GM18519 (cell line): ENCODE data around the gene IL4.
"Not testable (repeated sequence)": the region's sequence is repeated elsewhere in the genome, so short reads cannot be mapped to it uniquely, and the experiment has no call there.

ENCODE experiments used
- ATAC-seq: cut with Tn5 transposase; IDR thresholded peaks from one replicate; pipeline ENCODE4 v1.9.1; 2021; ENCODE audit warnings: mild to moderate bottlenecking, moderate library complexity; ENCODE audit not compliant: unreplicated experiment, low FRiP score

IL4 gene

GRCh38 chr5:132688536-132689339 lies 14.9 kb downstream of the IL4 start:
- no peak for ATAC-seq

- ATAC-seq = no peak
Observed at GRCh38 chr5:132689513-132689912, 15.7 kb downstream of the IL4 start.

- ATAC-seq = no peak
Observed at GRCh38 chr5:132690156-132690555, 16.4 kb downstream of the IL4 start.

GRCh38 chr5:132691755-132692631 lies 18.2 kb downstream of the IL4 start:
- ATAC-seq = not testable (repeated sequence)

GRCh38 chr5:132692632-132692967 lies 18.8 kb downstream of the IL4 start:
- ATAC-seq = no peak

GRCh38 chr5:132695956-132696355 lies 22.2 kb downstream of the IL4 start:
- no peak for ATAC-seq

- ATAC-seq = no peak
Observed at GRCh38 chr5:132704875-132705274, 31.1 kb downstream of the IL4 start.

GRCh38 chr5:132708645-132709044 lies 34.9 kb downstream of the IL4 start:
- ATAC-seq = no peak

- ATAC-seq = no peak
Observed at GRCh38 chr5:132714456-132715307, 40.9 kb downstream of the IL4 start.

- no peak for ATAC-seq
Observed at GRCh38 chr5:132718544-132719312, 44.9 kb downstream of the IL4 start.

GRCh38 chr5:132725745-132726144 lies 52.0 kb downstream of the IL4 start:
- no peak for ATAC-seq

- ATAC-seq = no peak
Observed at GRCh38 chr5:132729896-132730295, 56.1 kb downstream of the IL4 start.
